ENCODE results near the gene TNS1. TPM values are rescaled to one million over a fixed set of nuclear protein-coding genes. Genes with fewer than 3 reads are reported as not detected.

Gene TNS1
- total RNA-seq, 1 donor from 2014 or later = 196 TPM

GRCh38 chr2:217956586-217957457 lies 46.0 kb downstream of the TNS1 start:
- DNase-seq = peak; percentile 35

GRCh38 chr2:217955881-217956493 lies 46.8 kb downstream of the TNS1 start:
- DNase-seq = no peak

GRCh38 chr2:217954971-217955740 lies 47.6 kb downstream of the TNS1 start:
- DNase-seq = no peak

GRCh38 chr2:217954469-217954868 lies 48.3 kb downstream of the TNS1 start:
- DNase-seq = no peak

- DNase-seq = no peak
These were observed 48.7 kb downstream of the TNS1 start for GRCh38 chr2:217954051-217954450.

- DNase-seq = peak; percentile 48
These were observed 49.3 kb downstream of the TNS1 start for GRCh38 chr2:217953531-217953932.

- no peak for DNase-seq
These were observed 49.7 kb downstream of the TNS1 start for GRCh38 chr2:217953011-217953481.

- no peak for DNase-seq
These were observed 50.4 kb downstream of the TNS1 start for GRCh38 chr2:217952409-217952808.

GRCh38 chr2:217951521-217952247 lies 51.1 kb downstream of the TNS1 start:
- no peak for DNase-seq

GRCh38 chr2:217951091-217951490 lies 51.7 kb downstream of the TNS1 start:
- DNase-seq = no peak

GRCh38 chr2:217950401-217950871 lies 52.4 kb downstream of the TNS1 start:
- no peak for DNase-seq

GRCh38 chr2:217949447-217949846 lies 53.3 kb downstream of the TNS1 start:
- no peak for DNase-seq

GRCh38 chr2:217948897-217949296 lies 53.9 kb downstream of the TNS1 start:
- DNase-seq = no peak

GRCh38 chr2:217948351-217948791 lies 54.4 kb downstream of the TNS1 start:
- no peak for DNase-seq

- DNase-seq = no peak
These were observed 55.1 kb downstream of the TNS1 start for GRCh38 chr2:217947383-217948350.

- no peak for DNase-seq
These were observed 56.7 kb downstream of the TNS1 start for GRCh38 chr2:217946051-217946450.

GRCh38 chr2:217945530-217945929 lies 57.3 kb downstream of the TNS1 start:
- DNase-seq = no peak

- no peak for DNase-seq
These were observed 57.9 kb downstream of the TNS1 start for GRCh38 chr2:217944923-217945322.

GRCh38 chr2:217944366-217944765 lies 58.4 kb downstream of the TNS1 start:
- DNase-seq = no peak

GRCh38 chr2:217943446-217944321 lies 59.1 kb downstream of the TNS1 start:
- DNase-seq = peak; percentile 89

Measured in tongue (tissue), 2 donors.